Liver (tissue), 9 donors: ENCODE data around the gene BGN. TPM values are rescaled to one million over a fixed set of nuclear protein-coding genes. Genes with fewer than 3 reads are reported as not detected.

Source experiments
- DNase-seq: peaks from one replicate; pipeline ENCODE4 v3.0.0-alpha.2; 2017; ENCODE audit warnings: low spot score
- H3K27ac ChIP-seq, 2 donors: one replicate each; pipeline ENCODE4 v1.7.0; 2013; ENCODE audit warnings: inconsistent platforms in 2 of 2, low read length in 2 of 2, control low read depth in 1 of 2, low read depth in 1 of 2, mild to moderate bottlenecking in 1 of 2
- H3K27me3 ChIP-seq, 4 donors: one replicate each; pipeline versions ENCODE4 v1.6.1 to v1.7.0; 2013; ENCODE audit warnings: low read length in 3 of 4, inconsistent platforms in 1 of 4, mild to moderate bottlenecking in 1 of 4, moderate library complexity in 1 of 4; ENCODE audit not compliant: control insufficient read depth in 4 of 4, insufficient read depth in 4 of 4
- H3K36me3 ChIP-seq, 4 donors: one replicate each; pipeline versions ENCODE4 v1.6.1 to v1.7.0; 2013; ENCODE audit warnings: low read length in 3 of 4, mild to moderate bottlenecking in 3 of 4, low read depth in 1 of 4, moderate library complexity in 1 of 4; ENCODE audit not compliant: control insufficient read depth in 4 of 4, insufficient read depth in 3 of 4
- H3K4me1 ChIP-seq, 4 donors: one replicate each; pipeline versions ENCODE4 v1.6.1 to v1.7.0; 2013; ENCODE audit warnings: low read length in 3 of 4, mild to moderate bottlenecking in 3 of 4, moderate library complexity in 1 of 4; ENCODE audit not compliant: control insufficient read depth in 4 of 4, insufficient read depth in 4 of 4
- H3K4me3 ChIP-seq, 3 donors: one replicate each; pipeline versions ENCODE4 v1.6.1 to v1.7.0; 2013; ENCODE audit warnings: low read length in 3 of 3, control low read depth in 1 of 3, low read depth in 1 of 3, mild to moderate bottlenecking in 1 of 3
- H3K9ac ChIP-seq, 2 donors: one replicate each; pipeline ENCODE4 v1.7.0; 2013; ENCODE audit warnings: low read length in 2 of 2, mild to moderate bottlenecking in 2 of 2, moderate library complexity in 2 of 2, control low read depth in 1 of 2, low read depth in 1 of 2
- H3K9me3 ChIP-seq, 4 donors: one replicate each; pipeline versions ENCODE4 v1.6.1 to v1.7.0; 2013; ENCODE audit warnings: low read length in 3 of 4; ENCODE audit not compliant: control insufficient read depth in 4 of 4
- EGR1 ChIP-seq, 2 donors: IDR thresholded peaks; 2 replicates each; pipeline ENCODE4 v1.6.1; 2016 to 2018; ENCODE audit warnings: antibody characterized with exemption in 2 of 2, low read depth in 2 of 2
- FOXA1 ChIP-seq: IDR thresholded peaks from 2 replicates; pipeline ENCODE4 v1.6.1; 2016; ENCODE audit warnings: antibody characterized with exemption
- FOXA2 ChIP-seq: IDR thresholded peaks from 2 replicates; pipeline ENCODE4 v1.6.1; 2016; ENCODE audit warnings: antibody characterized with exemption
- GABPA ChIP-seq, 2 donors: IDR thresholded peaks in 1 of 2; conservative IDR thresholded peaks in 1 of 2; 2 replicates each; pipeline ENCODE4 v1.6.1; 2016; ENCODE audit warnings: antibody characterized with exemption in 2 of 2, mild to moderate bottlenecking in 1 of 2, moderate library complexity in 1 of 2
- HNF4A ChIP-seq, 2 donors: conservative IDR thresholded peaks; 2 replicates each; pipeline ENCODE4 v1.6.1; 2016; ENCODE audit warnings: antibody characterized with exemption in 2 of 2, mild to moderate bottlenecking in 2 of 2
- HNF4G ChIP-seq: IDR thresholded peaks from 2 replicates; pipeline ENCODE4 v1.6.1; 2016; ENCODE audit warnings: antibody characterized with exemption
- JUND ChIP-seq, 2 donors: IDR thresholded peaks; 2 replicates each; pipeline ENCODE4 v1.6.1; 2016; ENCODE audit warnings: antibody characterized with exemption in 2 of 2
- NR2F2 ChIP-seq: IDR thresholded peaks from 2 replicates; pipeline ENCODE4 v1.6.1; 2016; ENCODE audit warnings: antibody characterized with exemption
- RAD21 ChIP-seq, 2 donors: IDR thresholded peaks; 2 replicates each; pipeline ENCODE4 v1.6.1; 2016; ENCODE audit warnings: antibody characterized with exemption in 2 of 2, mild to moderate bottlenecking in 2 of 2
- REST ChIP-seq: IDR thresholded peaks from 2 replicates; pipeline ENCODE4 v1.6.1; 2016; ENCODE audit warnings: antibody characterized with exemption, mild to moderate bottlenecking
- RXRA ChIP-seq, 2 donors: IDR thresholded peaks; 2 replicates each; pipeline ENCODE4 v1.6.1; 2017 to 2018; ENCODE audit warnings: antibody characterized with exemption in 2 of 2, mild to moderate bottlenecking in 1 of 2
- SP1 ChIP-seq: IDR thresholded peaks from 2 replicates; pipeline ENCODE4 v1.6.1; 2018; ENCODE audit warnings: antibody characterized with exemption, mild to moderate bottlenecking
- TAF1 ChIP-seq: conservative IDR thresholded peaks from 2 replicates; pipeline ENCODE4 v1.6.1; 2016; ENCODE audit warnings: antibody characterized with exemption, mild to moderate bottlenecking
- YY1 ChIP-seq: IDR thresholded peaks from 2 replicates; pipeline ENCODE4 v1.6.1; 2016; ENCODE audit warnings: antibody characterized with exemption, mild to moderate bottlenecking
- WGBS: extraction: QIAGEN DNeasy Blood & Tissue Kit; methylation state at CpG from one replicate; pipeline ENCODE4 v1.1.7; 2013; 5-methylcytosine and 5-hydroxymethylcytosine counted together
- polyA plus RNA-seq, 2 donors: library from polyadenylated mRNA; stranded (reverse) in 1 of 2; unstranded in 1 of 2; fragments of 200-250 nt in 1 of 2; fragments of >200 nt in 1 of 2; fragmentation: Nextera tagmentation in 1 of 2; extraction: Ambion mirVana in 1 of 2; gene quantifications; one replicate each; pipeline versions ENCODE4 v1.2.1 to v1.2.3, GENCODE V29; 2013 to 2015
- total RNA-seq, 2 donors: library from RNA; depleted of rRNA; stranded (reverse); fragments of >200 nt; gene quantifications; one replicate each; pipeline ENCODE4 v1.2.3, GENCODE V29; 2014
- TF ChIP-seq, protein P1 (sequence below): fragments of 150-350 bp; IDR thresholded peaks from 2 replicates; pipeline ENCODE4 v1.5.1; 2017; ENCODE audit warnings: improper control_type of control experiment, low read depth, low read length; ENCODE audit not compliant: missing input control
- TF ChIP-seq, protein P2 (sequence below): IDR thresholded peaks from 2 replicates; pipeline ENCODE4 v1.6.1; 2016; ENCODE audit warnings: antibody characterized with exemption
- TF ChIP-seq, protein P3 (sequence below): IDR thresholded peaks from 2 replicates; pipeline ENCODE4 v1.6.1; 2016; ENCODE audit warnings: antibody characterized with exemption
- TF ChIP-seq, protein P4 (sequence below): IDR thresholded peaks from 2 replicates; pipeline ENCODE4 v1.6.1; 2016; ENCODE audit warnings: antibody characterized with exemption
- donor health status: healthy.
- donor health status: healthy.
- donor health status: healthy.
- donor health status: healthy.
- donor health status: healthy.

The BGN gene
- total and polyA plus RNA-seq, 4 donors = 11.7 to 131 (median 44.8) TPM

DNA sequence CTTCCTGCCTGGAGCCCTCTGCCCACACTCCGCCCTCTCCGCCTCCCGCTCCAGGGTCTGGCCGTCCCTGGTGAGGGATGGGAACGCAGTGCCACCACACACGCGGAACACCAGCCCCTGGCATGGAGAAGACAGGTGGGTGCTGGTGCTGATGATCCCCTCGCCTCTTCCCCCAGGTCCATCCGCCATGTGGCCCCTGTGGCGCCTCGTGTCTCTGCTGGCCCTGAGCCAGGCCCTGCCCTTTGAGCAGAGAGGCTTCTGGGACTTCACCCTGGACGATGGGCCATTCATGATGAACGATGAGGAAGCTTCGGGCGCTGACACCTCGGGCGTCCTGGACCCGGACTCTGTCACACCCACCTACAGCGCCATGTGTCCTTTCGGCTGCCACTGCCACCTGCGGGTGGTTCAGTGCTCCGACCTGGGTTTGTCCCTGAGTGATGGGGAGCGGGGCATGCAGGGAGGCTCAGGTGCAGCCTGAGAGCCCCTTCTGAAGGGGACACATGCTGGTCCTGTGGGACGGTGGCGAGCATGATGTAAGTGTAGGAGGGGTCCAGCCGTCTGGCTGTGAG lies 9.8 kb downstream of the BGN start:
- no peaks in the 10 kb centered on the region for H3K9me3 ChIP-seq
- no peak overlapping the region for H3K4me3 ChIP-seq
- H3K36me3 ChIP-seq = no peaks in the 10 kb centered on the region
- DNase-seq = no peak
- no peak overlapping the region for H3K9ac ChIP-seq
- no peak overlapping the region for H3K27ac ChIP-seq
- no peaks in the 10 kb centered on the region for H3K27me3 ChIP-seq
- peaks cover 0 to 4% (median 0%) of the 10 kb centered on the region in 4 donors for H3K4me1 ChIP-seq
- no peak for TF ChIP-seq SP1
- TF ChIP-seq, protein P1, sequence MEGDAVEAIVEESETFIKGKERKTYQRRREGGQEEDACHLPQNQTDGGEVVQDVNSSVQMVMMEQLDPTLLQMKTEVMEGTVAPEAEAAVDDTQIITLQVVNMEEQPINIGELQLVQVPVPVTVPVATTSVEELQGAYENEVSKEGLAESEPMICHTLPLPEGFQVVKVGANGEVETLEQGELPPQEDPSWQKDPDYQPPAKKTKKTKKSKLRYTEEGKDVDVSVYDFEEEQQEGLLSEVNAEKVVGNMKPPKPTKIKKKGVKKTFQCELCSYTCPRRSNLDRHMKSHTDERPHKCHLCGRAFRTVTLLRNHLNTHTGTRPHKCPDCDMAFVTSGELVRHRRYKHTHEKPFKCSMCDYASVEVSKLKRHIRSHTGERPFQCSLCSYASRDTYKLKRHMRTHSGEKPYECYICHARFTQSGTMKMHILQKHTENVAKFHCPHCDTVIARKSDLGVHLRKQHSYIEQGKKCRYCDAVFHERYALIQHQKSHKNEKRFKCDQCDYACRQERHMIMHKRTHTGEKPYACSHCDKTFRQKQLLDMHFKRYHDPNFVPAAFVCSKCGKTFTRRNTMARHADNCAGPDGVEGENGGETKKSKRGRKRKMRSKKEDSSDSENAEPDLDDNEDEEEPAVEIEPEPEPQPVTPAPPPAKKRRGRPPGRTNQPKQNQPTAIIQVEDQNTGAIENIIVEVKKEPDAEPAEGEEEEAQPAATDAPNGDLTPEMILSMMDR = no peak
- TF ChIP-seq NR2F2 = no peak
- no peak for TF ChIP-seq TAF1
- no peak for TF ChIP-seq RXRA (IDR thresholded peaks at IDR 0.05)
- TF ChIP-seq HNF4G = no peak
- no peak for TF ChIP-seq FOXA1
- TF ChIP-seq, protein P2, sequence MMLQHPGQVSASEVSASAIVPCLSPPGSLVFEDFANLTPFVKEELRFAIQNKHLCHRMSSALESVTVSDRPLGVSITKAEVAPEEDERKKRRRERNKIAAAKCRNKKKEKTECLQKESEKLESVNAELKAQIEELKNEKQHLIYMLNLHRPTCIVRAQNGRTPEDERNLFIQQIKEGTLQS = no peak
- no peak for TF ChIP-seq REST
- no peak for TF ChIP-seq YY1
- no peak for TF ChIP-seq FOXA2
- no peak for TF ChIP-seq JUND (IDR thresholded peaks at IDR 0.05)
- TF ChIP-seq EGR1 (IDR thresholded peaks at IDR 0.05; ENCODE audit: low read depth in 2 of 2) = no peak
- TF ChIP-seq, protein P3, sequence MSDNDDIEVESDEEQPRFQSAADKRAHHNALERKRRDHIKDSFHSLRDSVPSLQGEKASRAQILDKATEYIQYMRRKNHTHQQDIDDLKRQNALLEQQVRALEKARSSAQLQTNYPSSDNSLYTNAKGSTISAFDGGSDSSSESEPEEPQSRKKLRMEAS = no peak
- TF ChIP-seq HNF4A (conservative IDR thresholded peaks at IDR 0.05) = no peak
- no peak for TF ChIP-seq RAD21 (IDR thresholded peaks at IDR 0.05)
- no peak for TF ChIP-seq GABPA (IDR thresholded peaks at IDR 0.05 in 1 of 2, conservative IDR thresholded peaks at IDR 0.05 in 1 of 2)
- TF ChIP-seq, protein P4, sequence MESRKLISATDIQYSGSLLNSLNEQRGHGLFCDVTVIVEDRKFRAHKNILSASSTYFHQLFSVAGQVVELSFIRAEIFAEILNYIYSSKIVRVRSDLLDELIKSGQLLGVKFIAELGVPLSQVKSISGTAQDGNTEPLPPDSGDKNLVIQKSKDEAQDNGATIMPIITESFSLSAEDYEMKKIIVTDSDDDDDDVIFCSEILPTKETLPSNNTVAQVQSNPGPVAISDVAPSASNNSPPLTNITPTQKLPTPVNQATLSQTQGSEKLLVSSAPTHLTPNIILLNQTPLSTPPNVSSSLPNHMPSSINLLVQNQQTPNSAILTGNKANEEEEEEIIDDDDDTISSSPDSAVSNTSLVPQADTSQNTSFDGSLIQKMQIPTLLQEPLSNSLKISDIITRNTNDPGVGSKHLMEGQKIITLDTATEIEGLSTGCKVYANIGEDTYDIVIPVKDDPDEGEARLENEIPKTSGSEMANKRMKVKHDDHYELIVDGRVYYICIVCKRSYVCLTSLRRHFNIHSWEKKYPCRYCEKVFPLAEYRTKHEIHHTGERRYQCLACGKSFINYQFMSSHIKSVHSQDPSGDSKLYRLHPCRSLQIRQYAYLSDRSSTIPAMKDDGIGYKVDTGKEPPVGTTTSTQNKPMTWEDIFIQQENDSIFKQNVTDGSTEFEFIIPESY = no peak
- 74% methylated on average over 26 of the region's 26 CpGs for WGBS
